Measurements from ENCODE around the gene CMBL. TPM values are rescaled to one million over a fixed set of nuclear protein-coding genes. Genes with fewer than 3 reads are reported as not detected.

Gene CMBL
- total RNA-seq, 2 donors from 2014 or later, result 123 to 186 TPM

DNA sequence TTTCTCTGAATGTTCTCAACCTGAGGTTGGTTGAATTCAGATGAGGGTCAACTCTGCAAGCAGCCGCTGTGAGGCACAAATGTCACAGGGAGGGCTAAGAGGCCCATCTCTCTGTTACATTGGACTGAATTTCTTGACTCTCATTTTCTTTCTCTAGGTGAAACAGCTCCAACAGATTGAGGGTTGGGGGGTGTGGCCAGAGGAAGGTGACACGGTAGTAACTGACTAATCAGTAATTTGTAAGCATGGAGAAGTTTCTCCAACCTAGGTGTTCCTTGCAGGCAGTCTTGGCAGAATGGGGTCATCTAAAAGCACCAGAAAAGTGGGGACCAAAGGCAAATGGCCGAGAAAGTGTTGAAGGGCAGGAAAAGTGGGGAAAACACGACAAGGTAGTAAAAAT is 40.9 kb downstream of the CMBL start:
- H3K36me3 ChIP-seq, result no peaks in the 10 kb centered on the region

DNA sequence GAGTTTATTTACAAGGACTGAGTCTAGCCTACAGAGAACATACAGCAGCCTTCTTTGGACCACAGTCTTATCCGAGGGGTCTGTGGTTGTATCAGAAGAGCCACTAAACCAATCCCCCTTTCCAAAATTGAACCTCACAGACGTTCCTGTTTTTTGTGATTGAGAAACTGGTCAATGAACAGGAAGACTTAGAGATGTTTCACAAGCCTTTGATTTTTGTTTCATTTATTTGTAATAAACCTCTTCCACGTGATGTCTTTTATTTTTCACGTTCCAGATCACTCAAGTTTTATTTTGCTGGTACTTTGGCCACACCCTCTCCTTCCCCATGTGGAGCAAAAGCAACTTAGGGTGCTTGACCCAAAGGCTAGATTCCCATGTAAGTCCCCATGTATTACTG is 41.6 kb downstream of the CMBL start:
- DNase-seq, result no peak
- H3K36me3 ChIP-seq, result peaks cover 1% of the 10 kb centered on the region
- no peaks in the 10 kb centered on the region for H3K9me3 ChIP-seq
- no peaks in the 10 kb centered on the region for H3K4me1 ChIP-seq
- H3K9ac ChIP-seq (ENCODE audit: low read depth in 2 of 2, low read length in 2 of 2), result no peak overlapping the region
- TF ChIP-seq, protein P1, sequence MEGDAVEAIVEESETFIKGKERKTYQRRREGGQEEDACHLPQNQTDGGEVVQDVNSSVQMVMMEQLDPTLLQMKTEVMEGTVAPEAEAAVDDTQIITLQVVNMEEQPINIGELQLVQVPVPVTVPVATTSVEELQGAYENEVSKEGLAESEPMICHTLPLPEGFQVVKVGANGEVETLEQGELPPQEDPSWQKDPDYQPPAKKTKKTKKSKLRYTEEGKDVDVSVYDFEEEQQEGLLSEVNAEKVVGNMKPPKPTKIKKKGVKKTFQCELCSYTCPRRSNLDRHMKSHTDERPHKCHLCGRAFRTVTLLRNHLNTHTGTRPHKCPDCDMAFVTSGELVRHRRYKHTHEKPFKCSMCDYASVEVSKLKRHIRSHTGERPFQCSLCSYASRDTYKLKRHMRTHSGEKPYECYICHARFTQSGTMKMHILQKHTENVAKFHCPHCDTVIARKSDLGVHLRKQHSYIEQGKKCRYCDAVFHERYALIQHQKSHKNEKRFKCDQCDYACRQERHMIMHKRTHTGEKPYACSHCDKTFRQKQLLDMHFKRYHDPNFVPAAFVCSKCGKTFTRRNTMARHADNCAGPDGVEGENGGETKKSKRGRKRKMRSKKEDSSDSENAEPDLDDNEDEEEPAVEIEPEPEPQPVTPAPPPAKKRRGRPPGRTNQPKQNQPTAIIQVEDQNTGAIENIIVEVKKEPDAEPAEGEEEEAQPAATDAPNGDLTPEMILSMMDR (IDR thresholded peaks at IDR 0.05), result no peak
- no peak overlapping the region for H3K27ac ChIP-seq
- H3K4me3 ChIP-seq, result no peak overlapping the region
- H3K27me3 ChIP-seq, result no peaks in the 10 kb centered on the region
- intact Hi-C loops (cut with DNase I), result loop anchor here (10.0 kb wide), 1 partner anchor 149 kb away; no protein-coding TSS in a partner anchor

More for the DNA sequence above, 40.9 kb downstream of the CMBL start:
- no peaks in the 10 kb centered on the region for H3K9me3 ChIP-seq
- intact Hi-C loops (cut with DNase I), result loop anchor here (10.0 kb wide), 1 partner anchor 148 kb away; no protein-coding TSS in a partner anchor
- DNase-seq, result no peak
- H3K4me3 ChIP-seq, result no peak overlapping the region
- no peak overlapping the region for H3K9ac ChIP-seq (ENCODE audit: low read depth in 2 of 2, low read length in 2 of 2)
- H3K27me3 ChIP-seq, result no peaks in the 10 kb centered on the region
- TF ChIP-seq, protein P1 (IDR thresholded peaks at IDR 0.05), result no peak
- H3K27ac ChIP-seq, result no peak overlapping the region
- no peaks in the 10 kb centered on the region for H3K4me1 ChIP-seq

GRCh38 chr5:10265245-10266109 is 42.2 kb downstream of the CMBL start:
- Histone ChIP-seq H3K36me3 (peaks cover 7% of the 10 kb centered on the region), H3K27ac (no peak overlapping the region)

GRCh38 chr5:10264604-10265003 is 43.1 kb downstream of the CMBL start:
- H3K4me1 ChIP-seq, result no peaks in the 10 kb centered on the region
- no peak overlapping the region for H3K4me3 ChIP-seq
- intact Hi-C loops (cut with DNase I), result loop anchor here (10.0 kb wide), 1 partner anchor 150 kb away; no protein-coding TSS in a partner anchor
- TF ChIP-seq, protein P1 (IDR thresholded peaks at IDR 0.05), result no peak
- H3K36me3 ChIP-seq, result peaks cover 15% of the 10 kb centered on the region
- no peaks in the 10 kb centered on the region for H3K27me3 ChIP-seq
- no peaks in the 10 kb centered on the region for H3K9me3 ChIP-seq
- H3K27ac ChIP-seq, result no peak overlapping the region
- H3K9ac ChIP-seq (ENCODE audit: low read depth in 2 of 2, low read length in 2 of 2), result no peak overlapping the region
- no peak for DNase-seq

More at GRCh38 chr5:10265245-10266109, 42.2 kb downstream of the CMBL start:
- Histone ChIP-seq H3K9me3 (no peaks in the 10 kb centered on the region), H3K4me1 (no peaks in the 10 kb centered on the region), H3K4me3 (no peak overlapping the region), H3K27me3 (no peaks in the 10 kb centered on the region), H3K9ac (ENCODE audit: low read depth in 2 of 2, low read length in 2 of 2) (no peak overlapping the region)
- TF ChIP-seq, protein P1 (IDR thresholded peaks at IDR 0.05), result no peak
- intact Hi-C loops (cut with DNase I), result loop anchor here (10.0 kb wide), 1 partner anchor 149 kb away; no protein-coding TSS in a partner anchor
- no peak for DNase-seq

DNA sequence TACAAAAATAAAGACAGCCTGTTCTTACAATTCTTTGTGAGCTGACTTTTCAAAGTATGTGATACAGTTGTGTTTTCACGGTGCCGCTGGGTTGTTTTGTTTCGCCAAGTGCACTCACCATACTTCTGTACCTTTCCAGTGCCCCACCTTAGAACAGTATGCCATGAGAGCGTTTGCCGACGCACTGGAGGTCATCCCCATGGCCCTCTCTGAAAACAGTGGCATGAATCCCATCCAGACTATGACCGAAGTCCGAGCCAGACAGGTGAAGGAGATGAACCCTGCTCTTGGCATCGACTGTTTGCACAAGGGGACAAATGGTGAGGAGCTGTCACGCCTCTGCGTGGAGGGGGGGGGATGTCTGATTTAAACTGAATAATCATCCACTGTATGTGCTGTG is 44.7 kb downstream of the CMBL start:
- Histone ChIP-seq H3K36me3 (peaks cover 29% of the 10 kb centered on the region), H3K27me3 (no peaks in the 10 kb centered on the region), H3K9me3 (no peaks in the 10 kb centered on the region), H3K27ac (no peak overlapping the region), H3K9ac (ENCODE audit: low read depth in 2 of 2, low read length in 2 of 2) (no peak overlapping the region), H3K4me1 (no peaks in the 10 kb centered on the region), H3K4me3 (no peak overlapping the region)
- intact Hi-C loops (cut with DNase I), result loop anchor here (10.0 kb wide), 1 partner anchor 152 kb away; no protein-coding TSS in a partner anchor
- TF ChIP-seq, protein P1 (IDR thresholded peaks at IDR 0.05), result no peak
- no peak for DNase-seq

Measured in colonic mucosa (tissue), 4 donors.